ENCODE data around the gene B3GNT4. TPM values are rescaled to one million over a fixed set of nuclear protein-coding genes. Genes with fewer than 3 reads are reported as not detected.

Gene B3GNT4
- total RNA-seq, 1 experiment from 2014 or later, result 2.8 TPM

GRCh38 chr12:122195405-122195804, 8.1 kb upstream of the B3GNT4 start:
- BruUV-seq (replicated peaks), result no TSS peak
- POLR2A ChIA-PET (ENCODE audit: unreplicated experiment), result no interaction called here
- no peak overlapping the region for H2AFZ ChIP-seq

GRCh38 chr12:122197612-122197966, 5.9 kb upstream of the B3GNT4 start:
- H3K4me3 ChIP-seq, result no peak overlapping the region
- peak overlapping the region; percentile 51; the same call in 1 of the 2 replicates for H3K4me2 ChIP-seq
- H3F3A ChIP-seq (ENCODE audit: insufficient read depth, low read depth), result no peaks in the 10 kb centered on the region
- H3K27ac ChIP-seq, result no peak overlapping the region
- H3K36me3 ChIP-seq (ENCODE audit: low read depth), result no peaks in the 10 kb centered on the region
- H3K9me3 ChIP-seq (ENCODE audit: insufficient read depth, low read depth), result peaks cover 5% of the 10 kb centered on the region; the same call in 1 of the 2 replicates
- ChIA-PET CTCF (no interaction called here), POLR2A (ENCODE audit: unreplicated experiment) (no interaction called here)
- no peaks in the 10 kb centered on the region for H3K79me2 ChIP-seq (ENCODE audit: low read depth)
- peaks cover 6% of the 10 kb centered on the region for H3K4me1 ChIP-seq (replicated peaks; ENCODE audit: insufficient read depth)
- H4K20me1 ChIP-seq (ENCODE audit: insufficient read depth), result no peaks in the 10 kb centered on the region
- no peaks in the 10 kb centered on the region for H3K27me3 ChIP-seq (ENCODE audit: insufficient read depth, low read depth)
- H2AFZ ChIP-seq, result no peak overlapping the region
- no TSS peak for BruUV-seq (replicated peaks)
- H3K9me2 ChIP-seq (ENCODE audit: insufficient read depth), result no peaks in the 10 kb centered on the region
- intact Hi-C loops (cut with micrococcal nuclease; ENCODE audit: unreplicated experiment), result no loop called here
- DNase-seq, result no peak
- no peak for TF ChIP-seq CTCF (conservative IDR thresholded peaks at IDR 0.05)
- TF ChIP-seq EZH2 (IDR thresholded peaks at IDR 0.05; ENCODE audit: low read depth), result no peak

More at GRCh38 chr12:122195405-122195804, 8.1 kb upstream of the B3GNT4 start:
- Histone ChIP-seq H4K20me1 (ENCODE audit: insufficient read depth) (no peaks in the 10 kb centered on the region), H3K4me2 (no peak overlapping the region), H3K36me3 (ENCODE audit: low read depth) (no peaks in the 10 kb centered on the region), H3K4me1 (replicated peaks; ENCODE audit: insufficient read depth) (peaks cover 6% of the 10 kb centered on the region), H3F3A (ENCODE audit: insufficient read depth, low read depth) (no peaks in the 10 kb centered on the region), H3K4me3 (no peak overlapping the region), H3K9me2 (ENCODE audit: insufficient read depth) (no peaks in the 10 kb centered on the region), H3K9me3 (ENCODE audit: insufficient read depth, low read depth) (peaks cover 5% of the 10 kb centered on the region; the same call in 1 of the 2 replicates), H3K27ac (no peak overlapping the region), H3K79me2 (ENCODE audit: low read depth) (no peaks in the 10 kb centered on the region), H3K27me3 (ENCODE audit: insufficient read depth, low read depth) (no peaks in the 10 kb centered on the region)
- CTCF ChIA-PET, result no interaction called here
- intact Hi-C loops (cut with micrococcal nuclease; ENCODE audit: unreplicated experiment), result no loop called here
- TF ChIP-seq CTCF (conservative IDR thresholded peaks at IDR 0.05), result no peak
- TF ChIP-seq EZH2 (IDR thresholded peaks at IDR 0.05; ENCODE audit: low read depth), result no peak
- no peak for DNase-seq

GRCh38 chr12:122199484-122200355, 3.8 kb upstream of the B3GNT4 start:
- Histone ChIP-seq H3K27ac (no peak overlapping the region), H3F3A (ENCODE audit: insufficient read depth, low read depth) (peaks cover 3% of the 10 kb centered on the region; the same call in 1 of the 2 replicates), H3K4me1 (replicated peaks; ENCODE audit: insufficient read depth) (peaks cover 12% of the 10 kb centered on the region), H4K20me1 (ENCODE audit: insufficient read depth) (no peaks in the 10 kb centered on the region), H3K4me3 (no peak overlapping the region), H2AFZ (no peak overlapping the region), H3K9me2 (ENCODE audit: insufficient read depth) (no peaks in the 10 kb centered on the region), H3K36me3 (ENCODE audit: low read depth) (no peaks in the 10 kb centered on the region), H3K9me3 (ENCODE audit: insufficient read depth, low read depth) (peaks cover 4% of the 10 kb centered on the region; the same call in 1 of the 2 replicates), H3K79me2 (ENCODE audit: low read depth) (no peaks in the 10 kb centered on the region), H3K4me2 (no peak overlapping the region), H3K27me3 (ENCODE audit: insufficient read depth, low read depth) (no peaks in the 10 kb centered on the region)
- intact Hi-C loops (cut with micrococcal nuclease; ENCODE audit: unreplicated experiment), result loop anchor here (2.0 kb wide), 1 partner anchor 69 kb away; no protein-coding TSS in a partner anchor
- BruUV-seq (replicated peaks), result no TSS peak
- no peak for DNase-seq
- TF ChIP-seq CTCF (conservative IDR thresholded peaks at IDR 0.05) (no peak), EZH2 (IDR thresholded peaks at IDR 0.05; ENCODE audit: low read depth) (no peak)
- CTCF ChIA-PET, result no interaction called here
- POLR2A ChIA-PET (ENCODE audit: unreplicated experiment), result interaction anchor here (0.6 kb wide), 1 partner anchor 73 kb away, joined by 3 read pairs; no protein-coding TSS in a partner anchor
